HG03378 (cell line): ENCODE data around the gene NLRP5.

ENCODE experiments used
- ATAC-seq: cut with Tn5 transposase; IDR thresholded peaks from one replicate; pipeline ENCODE4 v1.9.1; 2021; ENCODE audit warnings: mild to moderate bottlenecking, moderate library complexity; ENCODE audit not compliant: unreplicated experiment

Gene NLRP5

GRCh38 chr19:56071151-56071550, 84.6 kb downstream of the NLRP5 start:
- no peak for ATAC-seq

- no peak for ATAC-seq
These were observed 89.9 kb downstream of the NLRP5 start for GRCh38 chr19:56076498-56076897.

- ATAC-seq, result no peak
These were observed 93.0 kb downstream of the NLRP5 start for GRCh38 chr19:56079609-56080008.

GRCh38 chr19:56080669-56081401, 94.3 kb downstream of the NLRP5 start:
- ATAC-seq, result peak; percentile 49

GRCh38 chr19:56083668-56084067, 97.1 kb downstream of the NLRP5 start:
- ATAC-seq, result no peak

- ATAC-seq, result no peak
These were observed 98.4 kb downstream of the NLRP5 start for GRCh38 chr19:56084835-56085536.

GRCh38 chr19:56085571-56086275, 99.1 kb downstream of the NLRP5 start:
- no peak for ATAC-seq

- no peak for ATAC-seq
These were observed 100.3 kb downstream of the NLRP5 start for GRCh38 chr19:56086671-56087430.

GRCh38 chr19:56087647-56088496, 101.3 kb downstream of the NLRP5 start:
- ATAC-seq, result no peak

- ATAC-seq, result no peak
These were observed 102.1 kb downstream of the NLRP5 start for GRCh38 chr19:56088497-56089215.

GRCh38 chr19:56089344-56089743, 102.8 kb downstream of the NLRP5 start:
- no peak for ATAC-seq

- no peak for ATAC-seq
These were observed 104.5 kb downstream of the NLRP5 start for GRCh38 chr19:56091066-56091490.

GRCh38 chr19:56091751-56092546, 105.4 kb downstream of the NLRP5 start:
- no peak for ATAC-seq

- no peak for ATAC-seq
These were observed 106.4 kb downstream of the NLRP5 start for GRCh38 chr19:56092685-56093631.

GRCh38 chr19:56094449-56094848, 107.9 kb downstream of the NLRP5 start:
- no peak for ATAC-seq

- no peak for ATAC-seq
These were observed 110.1 kb downstream of the NLRP5 start for GRCh38 chr19:56096665-56097064.

- ATAC-seq, result no peak
These were observed 110.7 kb downstream of the NLRP5 start for GRCh38 chr19:56097306-56097705.

GRCh38 chr19:56097776-56098175, 111.2 kb downstream of the NLRP5 start:
- ATAC-seq, result no peak
